ENCODE results near the gene ATP6V1G2.
"Not testable (repeated sequence)": the region's sequence is repeated elsewhere in the genome, so short reads cannot be mapped to it uniquely, and the experiment has no call there.

The ATP6V1G2 gene

GRCh38 chr6:31531162-31531561 is 15.2 kb downstream of the ATP6V1G2 start:
- Mint-ChIP-seq H3K4me1 (ENCODE audit: low read depth) (peaks cover 23% of the 10 kb centered on the region), H3K9me3 (no peaks in the 10 kb centered on the region), H3K4me3 (no peak overlapping the region), H3K27me3 (no peaks in the 10 kb centered on the region), H3K36me3 (ENCODE audit: low read depth) (peaks cover 69% of the 10 kb centered on the region), H3K27ac (no peak overlapping the region)

- H3K27ac Mint-ChIP-seq: no peak overlapping the region
- H3K4me3 Mint-ChIP-seq: no peak overlapping the region
- peaks cover 64% of the 10 kb centered on the region for H3K36me3 Mint-ChIP-seq (ENCODE audit: low read depth)
- H3K9me3 Mint-ChIP-seq: no peaks in the 10 kb centered on the region
- no peaks in the 10 kb centered on the region for H3K27me3 Mint-ChIP-seq
- H3K4me1 Mint-ChIP-seq (ENCODE audit: low read depth): peaks cover 18% of the 10 kb centered on the region
These were observed 15.7 kb downstream of the ATP6V1G2 start for GRCh38 chr6:31530659-31531058.

GRCh38 chr6:31529329-31530150 is 16.9 kb downstream of the ATP6V1G2 start:
- Mint-ChIP-seq H3K4me1 (ENCODE audit: low read depth) (peaks cover 9% of the 10 kb centered on the region), H3K27ac (no peak overlapping the region), H3K4me3 (no peak overlapping the region), H3K27me3 (no peaks in the 10 kb centered on the region), H3K36me3 (ENCODE audit: low read depth) (peaks cover 53% of the 10 kb centered on the region), H3K9me3 (no peaks in the 10 kb centered on the region)

- H3K9me3 Mint-ChIP-seq: no peaks in the 10 kb centered on the region
- peaks cover 9% of the 10 kb centered on the region for H3K4me1 Mint-ChIP-seq (ENCODE audit: low read depth)
- H3K4me3 Mint-ChIP-seq: no peak within 1 kb of the TSS
- no peak within 1 kb of the TSS for H3K27ac Mint-ChIP-seq
- H3K27me3 Mint-ChIP-seq: no peaks in the 10 kb centered on the region
- H3K36me3 Mint-ChIP-seq (ENCODE audit: low read depth): peaks cover 47% of the 10 kb centered on the region
These were observed 17.5 kb downstream of the ATP6V1G2 start, which contains the start of gene MCCD1 for GRCh38 chr6:31528821-31529328. TSS of gene MCCD1 (plus strand) at chr6:31528962. CDS start at chr6:31529015, 53 bp downstream.

- no peak overlapping the region for H3K4me3 Mint-ChIP-seq
- peaks cover 42% of the 10 kb centered on the region for H3K36me3 Mint-ChIP-seq (ENCODE audit: low read depth)
- H3K27ac Mint-ChIP-seq: no peak overlapping the region
- H3K27me3 Mint-ChIP-seq: no peaks in the 10 kb centered on the region
- H3K9me3 Mint-ChIP-seq: no peaks in the 10 kb centered on the region
- peaks cover 5% of the 10 kb centered on the region for H3K4me1 Mint-ChIP-seq (ENCODE audit: low read depth)
These were observed 18.1 kb downstream of the ATP6V1G2 start for GRCh38 chr6:31528307-31528777.

GRCh38 chr6:31525932-31526591 is 20.3 kb downstream of the ATP6V1G2 start:
- H3K36me3 Mint-ChIP-seq (ENCODE audit: low read depth): peaks cover 22% of the 10 kb centered on the region
- no peak overlapping the region for H3K27ac Mint-ChIP-seq
- no peak overlapping the region for H3K4me3 Mint-ChIP-seq
- no peaks in the 10 kb centered on the region for H3K9me3 Mint-ChIP-seq
- no peaks in the 10 kb centered on the region for H3K4me1 Mint-ChIP-seq (ENCODE audit: low read depth)
- H3K27me3 Mint-ChIP-seq: no peaks in the 10 kb centered on the region

- H3K4me3 Mint-ChIP-seq: no peak overlapping the region
- H3K36me3 Mint-ChIP-seq (ENCODE audit: low read depth): peaks cover 16% of the 10 kb centered on the region
- H3K27ac Mint-ChIP-seq: no peak overlapping the region
- H3K4me1 Mint-ChIP-seq (ENCODE audit: low read depth): no peaks in the 10 kb centered on the region
- H3K9me3 Mint-ChIP-seq: no peaks in the 10 kb centered on the region
- H3K27me3 Mint-ChIP-seq: peaks cover 2% of the 10 kb centered on the region
These were observed 20.9 kb downstream of the ATP6V1G2 start for GRCh38 chr6:31525553-31525931.

- H3K4me3 Mint-ChIP-seq: no peak overlapping the region
- no peaks in the 10 kb centered on the region for H3K36me3 Mint-ChIP-seq (ENCODE audit: low read depth)
These were observed 24.6 kb downstream of the ATP6V1G2 start for GRCh38 chr6:31521835-31522234.

GRCh38 chr6:31513456-31514165 is 32.8 kb downstream of the ATP6V1G2 start:
- Mint-ChIP-seq H3K9me3 (no peaks in the 10 kb centered on the region), H3K36me3 (ENCODE audit: low read depth) (peaks cover 12% of the 10 kb centered on the region), H3K4me1 (ENCODE audit: low read depth) (no peaks in the 10 kb centered on the region), H3K27me3 (peaks cover 8% of the 10 kb centered on the region), H3K27ac (no peak overlapping the region), H3K4me3 (no peak overlapping the region)

More at GRCh38 chr6:31521835-31522234, 24.6 kb downstream of the ATP6V1G2 start:
- no peak overlapping the region for H3K27ac Mint-ChIP-seq
- no peaks in the 10 kb centered on the region for H3K9me3 Mint-ChIP-seq
- no peaks in the 10 kb centered on the region for H3K4me1 Mint-ChIP-seq (ENCODE audit: low read depth)
- H3K27me3 Mint-ChIP-seq: peaks cover 10% of the 10 kb centered on the region

GRCh38 chr6:31510007-31510406 is 36.4 kb downstream of the ATP6V1G2 start:
- Mint-ChIP-seq H3K36me3 (ENCODE audit: low read depth) (peaks cover 31% of the 10 kb centered on the region), H3K27ac (no peak overlapping the region), H3K4me1 (ENCODE audit: low read depth) (no peaks in the 10 kb centered on the region), H3K9me3 (no peaks in the 10 kb centered on the region), H3K4me3 (no peak overlapping the region), H3K27me3 (no peaks in the 10 kb centered on the region)

- H3K27me3 Mint-ChIP-seq; H3K4me1 Mint-ChIP-seq (ENCODE audit: low read depth); H3K27ac Mint-ChIP-seq; H3K9me3 Mint-ChIP-seq; H3K4me3 Mint-ChIP-seq: not testable (repeated sequence)
- peaks cover 31% of the 10 kb centered on the region for H3K36me3 Mint-ChIP-seq (ENCODE audit: low read depth)
These were observed 37.4 kb downstream of the ATP6V1G2 start for GRCh38 chr6:31509036-31509435.

- Mint-ChIP-seq H3K27me3 (no peaks in the 10 kb centered on the region), H3K36me3 (ENCODE audit: low read depth) (peaks cover 18% of the 10 kb centered on the region), H3K27ac (no peak overlapping the region), H3K4me3 (no peak overlapping the region), H3K9me3 (no peaks in the 10 kb centered on the region), H3K4me1 (ENCODE audit: low read depth) (peaks cover 38% of the 10 kb centered on the region)
These were observed 43.8 kb downstream of the ATP6V1G2 start for GRCh38 chr6:31502586-31502985.

- H3K27me3 Mint-ChIP-seq; H3K36me3 Mint-ChIP-seq (ENCODE audit: low read depth); H3K9me3 Mint-ChIP-seq; H3K27ac Mint-ChIP-seq: not testable (repeated sequence)
- Mint-ChIP-seq H3K4me3 (peak overlapping the region; percentile 89), H3K4me1 (ENCODE audit: low read depth) (peaks cover 61% of the 10 kb centered on the region)
These were observed 46.8 kb downstream of the ATP6V1G2 start for GRCh38 chr6:31499648-31500047.

- peak overlapping the region; percentile 17 for H3K27ac Mint-ChIP-seq
- H3K36me3 Mint-ChIP-seq (ENCODE audit: low read depth): no peaks in the 10 kb centered on the region
- H3K9me3 Mint-ChIP-seq: no peaks in the 10 kb centered on the region
- no peaks in the 10 kb centered on the region for H3K27me3 Mint-ChIP-seq
- peaks cover 62% of the 10 kb centered on the region for H3K4me1 Mint-ChIP-seq (ENCODE audit: low read depth)
- peak overlapping the region; percentile 89 for H3K4me3 Mint-ChIP-seq
These were observed 47.7 kb downstream of the ATP6V1G2 start for GRCh38 chr6:31498748-31499147.

All from stimulated activated naive CD8-positive, alpha-beta T cell treated with anti-CD3 and anti-CD28 coated beads, Interleukin-15, Interleukin-2, amounts not matched to agents 100 ng/mL and 50 ng/mL, for 24 hours (primary cell).